Neuronal stem cell (in vitro differentiated cells): Measurements from ENCODE around the gene LSM14B. TPM values are rescaled to one million over a fixed set of nuclear protein-coding genes. Genes with fewer than 3 reads are reported as not detected.

Source experiments
- DNase-seq: peaks from one replicate; pipeline ENCODE4 v3.0.0-alpha.2; 2013; ENCODE audit warnings: low spot score
- H2AFZ ChIP-seq: one replicate; pipeline ENCODE4 v1.6.1; 2013; ENCODE audit warnings: mild to moderate bottlenecking, low read length, inconsistent platforms
- H2AK5ac ChIP-seq: 2 replicates; pipeline ENCODE4 v1.6.1; 2013; ENCODE audit warnings: low read depth, mild to moderate bottlenecking, inconsistent platforms, low read length, moderate library complexity, mixed read lengths
- H2BK120ac ChIP-seq: 2 replicates; pipeline ENCODE4 v1.6.1; 2013; ENCODE audit warnings: low read depth, mild to moderate bottlenecking, inconsistent platforms, low read length, moderate library complexity, mixed read lengths
- H2BK12ac ChIP-seq: one replicate; pipeline ENCODE4 v1.6.1; 2013; ENCODE audit warnings: low read length, inconsistent platforms
- H2BK15ac ChIP-seq: 2 replicates; pipeline ENCODE4 v1.6.1; 2013; ENCODE audit warnings: mild to moderate bottlenecking, low read length, inconsistent platforms, mixed read lengths
- H2BK5ac ChIP-seq: one replicate; pipeline ENCODE4 v1.6.1; 2013; ENCODE audit warnings: inconsistent platforms, mild to moderate bottlenecking, low read length, moderate library complexity
- H3K14ac ChIP-seq: one replicate; pipeline ENCODE4 v1.6.1; 2013; ENCODE audit warnings: low read length, inconsistent platforms
- H3K18ac ChIP-seq: 2 replicates; pipeline ENCODE4 v1.6.1; 2013; ENCODE audit warnings: low read length, inconsistent platforms
- H3K23ac ChIP-seq: 2 replicates; pipeline ENCODE4 v1.6.1; 2013; ENCODE audit warnings: low read depth, mild to moderate bottlenecking, mixed read lengths, low read length, inconsistent platforms; ENCODE audit not compliant: poor library complexity
- H3K27ac ChIP-seq: replicated peaks from 3 replicates; pipeline ENCODE4 v1.5.1; 2013; ENCODE audit warnings: low read length, inconsistent platforms
- H3K27me3 ChIP-seq, 3 experiments: 2 replicates each; pipeline ENCODE4 v1.6.1; 2013; ENCODE audit warnings: low read length in 3 of 3, mild to moderate bottlenecking in 2 of 3, inconsistent platforms in 1 of 3, low read depth in 1 of 3, mixed read lengths in 1 of 3, moderate library complexity in 1 of 3; ENCODE audit not compliant: control insufficient read depth in 3 of 3, insufficient read depth in 3 of 3
- H3K36me3 ChIP-seq, 2 donors: replicated peaks in 1 of 2; 2 replicates each; pipeline ENCODE4 v1.6.1; 2013; ENCODE audit warnings: low read length in 2 of 2; ENCODE audit not compliant: control insufficient read depth in 2 of 2, insufficient read depth in 2 of 2
- H3K4ac ChIP-seq: 2 replicates; pipeline ENCODE4 v1.6.1; 2013; ENCODE audit warnings: inconsistent platforms, mild to moderate bottlenecking, low read length, moderate library complexity
- H3K4me1 ChIP-seq, 2 donors: 1 replicate in 1 of 2; 2 replicates in 1 of 2; pipeline ENCODE4 v1.6.1; 2013; ENCODE audit warnings: low read length in 2 of 2, low read depth in 1 of 2; ENCODE audit not compliant: control insufficient read depth in 2 of 2, insufficient read depth in 1 of 2
- H3K4me2 ChIP-seq: one replicate; pipeline ENCODE4 v1.6.1; 2013; ENCODE audit warnings: mild to moderate bottlenecking, low read length, inconsistent platforms; ENCODE audit not compliant: insufficient read depth, poor library complexity, severe bottlenecking
- H3K4me3 ChIP-seq, 2 donors: 2 replicates each; pipeline ENCODE4 v1.5.1; 2013; ENCODE audit warnings: low read length in 2 of 2, mild to moderate bottlenecking in 2 of 2, inconsistent platforms in 1 of 2, moderate library complexity in 1 of 2
- H3K79me1 ChIP-seq: one replicate; pipeline ENCODE4 v1.6.1; 2013; ENCODE audit warnings: low read depth, mild to moderate bottlenecking, inconsistent platforms, low read length, moderate library complexity
- H3K9ac ChIP-seq: one replicate; pipeline ENCODE4 v1.6.1; 2013; ENCODE audit warnings: mild to moderate bottlenecking, low read depth, low read length, inconsistent platforms; ENCODE audit not compliant: poor library complexity
- H3K9me3 ChIP-seq, 2 donors: replicated peaks in 1 of 2; 2 replicates each; pipeline versions ENCODE3 to v1.6.1; 2013; ENCODE audit warnings: low read length in 2 of 2, mild to moderate bottlenecking in 2 of 2, inconsistent platforms in 1 of 2, low read depth in 1 of 2, mixed read lengths in 1 of 2, moderate library complexity in 1 of 2; ENCODE audit not compliant: control insufficient read depth in 2 of 2, insufficient read depth in 1 of 2
- H4K8ac ChIP-seq: one replicate; pipeline ENCODE4 v1.6.1; 2013; ENCODE audit warnings: low read depth, mild to moderate bottlenecking, inconsistent platforms, low read length, moderate library complexity
- H4K91ac ChIP-seq: one replicate; pipeline ENCODE4 v1.6.1; 2013; ENCODE audit warnings: low read length, low read depth, mild to moderate bottlenecking, inconsistent platforms; ENCODE audit not compliant: poor library complexity
- WGBS, 2 donors: extraction: QIAGEN DNeasy Blood & Tissue Kit; methylation state at CpG; one replicate each; pipeline ENCODE4 v1.1.7; 2013; ENCODE audit warnings: missing lambda C conversion rate in 2 of 2, mixed read lengths in 1 of 2; ENCODE audit not compliant: insufficient read length in 2 of 2, insufficient replicate concordance in 1 of 2; ENCODE audit errors: extremely low coverage in 2 of 2; 5-methylcytosine and 5-hydroxymethylcytosine counted together
- polyA plus RNA-seq, 2 experiments: library from polyadenylated mRNA; stranded (reverse); fragments of 200-250 nt; gene quantifications; one replicate each; pipeline ENCODE4 v1.2.3, GENCODE V29; 2013

The LSM14B gene
- polyA plus RNA-seq (2013, experiment 1 of 2): 74.7 TPM
- polyA plus RNA-seq (2013, experiment 2 of 2): 78.8 TPM

GRCh38 chr20:62121776-62122653, at the start of gene LSM14B:
Gene LSM14B (plus strand): TSS chr20:62122475. CDS start chr20:62122667, 192 bp downstream.
- no CpG with 5 or more reads among the region's 124 CpGs for WGBS, 2 donors
- peak within 1 kb of the TSS; percentile 50 for H2BK120ac ChIP-seq
- H3K9me3 ChIP-seq: no peaks in the 10 kb centered on the region
- H3K27me3 ChIP-seq: no peaks in the 10 kb centered on the region
- peaks cover 20 to 35% of the 10 kb centered on the region in 2 donors for H3K36me3 ChIP-seq
- peak within 1 kb of the TSS; percentile 96 for H3K9ac ChIP-seq
- H3K4me1 ChIP-seq: peaks cover 21 to 28% of the 10 kb centered on the region in 2 donors
- H3K18ac ChIP-seq: peak within 1 kb of the TSS; percentile 100
- H3K79me1 ChIP-seq: peaks cover 17% of the 10 kb centered on the region
- H3K4me2 ChIP-seq: peak within 1 kb of the TSS; percentile 80
- H3K23ac ChIP-seq: peak within 1 kb of the TSS; percentile 46
- H2BK15ac ChIP-seq: peak within 1 kb of the TSS; percentile 82
- H4K91ac ChIP-seq: no peak within 1 kb of the TSS
- peak within 1 kb of the TSS; percentile 98 for H2AFZ ChIP-seq
- H3K14ac ChIP-seq: peak within 1 kb of the TSS; percentile 72
- H2AK5ac ChIP-seq: peak within 1 kb of the TSS; percentile 76
- H3K27ac ChIP-seq: peak within 1 kb of the TSS; percentile 82
- peak within 1 kb of the TSS; percentile 87 to 93 for H3K4me3 ChIP-seq
- no peak within 1 kb of the TSS for H3K4ac ChIP-seq
- peak within 1 kb of the TSS; percentile 95 for H2BK5ac ChIP-seq
- DNase-seq: peak; percentile 97
- no peak within 1 kb of the TSS for H4K8ac ChIP-seq
- no peak within 1 kb of the TSS for H2BK12ac ChIP-seq

DNA sequence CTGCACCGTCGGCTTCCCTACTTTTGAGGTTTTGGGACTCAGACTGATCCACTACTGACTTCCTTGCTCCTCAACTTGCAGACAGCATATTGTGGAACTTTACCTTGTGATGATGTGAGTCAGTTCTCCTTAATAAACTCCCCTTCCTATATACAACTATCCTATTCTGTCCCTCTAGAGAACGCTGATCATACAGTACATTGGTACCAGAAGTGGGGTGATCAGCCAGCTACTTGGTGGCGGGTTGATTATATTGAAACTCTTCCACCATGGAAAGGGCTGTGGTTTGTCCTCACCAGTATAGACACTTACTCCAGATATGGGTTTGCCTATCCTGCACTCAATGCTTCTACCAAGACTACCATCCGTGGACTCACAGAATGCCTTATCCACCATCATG, 49.0 kb upstream of the LSM14B start:
- H3K4me3 ChIP-seq: no peak overlapping the region
- H3K4me1 ChIP-seq: no peaks in the 10 kb centered on the region
- H3K27ac ChIP-seq: no peak overlapping the region
- no peak overlapping the region for H2BK5ac ChIP-seq
- no peak overlapping the region for H3K18ac ChIP-seq
- H3K14ac ChIP-seq: no peak overlapping the region
- H2BK120ac ChIP-seq: no peak overlapping the region
- no peak for DNase-seq
- H2BK12ac ChIP-seq: no peak overlapping the region
- H3K9me3 ChIP-seq: peaks cover 9 to 25% of the 10 kb centered on the region in 2 donors
- H2AFZ ChIP-seq: no peak overlapping the region
- no peak overlapping the region for H4K8ac ChIP-seq
- H3K23ac ChIP-seq: no peak overlapping the region
- H3K79me1 ChIP-seq: no peaks in the 10 kb centered on the region
- WGBS, 2 donors: no CpG with 5 or more reads among the region's 5 CpGs
- no peaks in the 10 kb centered on the region for H3K36me3 ChIP-seq
- no peak overlapping the region for H3K4ac ChIP-seq
- H3K9ac ChIP-seq: no peak overlapping the region
- no peak overlapping the region for H3K4me2 ChIP-seq
- no peak overlapping the region for H2AK5ac ChIP-seq
- H3K27me3 ChIP-seq: no peaks in the 10 kb centered on the region
- no peak overlapping the region for H4K91ac ChIP-seq
- no peak overlapping the region for H2BK15ac ChIP-seq

DNA sequence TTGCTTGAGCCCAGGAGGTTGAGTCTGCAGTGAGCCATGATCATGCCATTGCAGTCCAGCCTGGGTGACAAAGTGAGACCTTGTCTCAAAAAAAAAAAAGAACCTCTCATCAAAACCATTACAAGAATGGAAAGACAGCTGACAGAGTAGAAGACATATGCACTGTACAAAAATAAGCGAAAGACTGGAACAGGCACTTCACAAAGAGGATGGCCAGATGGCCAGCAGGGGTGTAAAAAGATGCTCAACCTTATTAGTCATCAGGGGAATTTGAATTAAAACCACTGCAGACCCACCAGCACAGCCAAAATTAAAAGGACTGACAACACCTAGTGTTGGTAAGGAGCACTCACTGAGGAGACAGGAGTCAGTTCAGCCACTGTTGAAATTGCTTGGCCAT, 43.1 kb upstream of the LSM14B start:
- Histone ChIP-seq H3K4me1 (no peaks in the 10 kb centered on the region), H3K9me3 (peaks cover 6 to 13% of the 10 kb centered on the region in 2 donors), H3K18ac (no peak overlapping the region), H3K4me3 (no peak overlapping the region), H2BK120ac (no peak overlapping the region), H3K4me2 (no peak overlapping the region), H2BK12ac (no peak overlapping the region), H4K8ac (no peak overlapping the region), H4K91ac (no peak overlapping the region), H3K36me3 (no peaks in the 10 kb centered on the region), H2BK15ac (no peak overlapping the region), H3K27me3 (no peaks in the 10 kb centered on the region), H3K9ac (no peak overlapping the region), H2AK5ac (no peak overlapping the region), H3K23ac (no peak overlapping the region), H3K4ac (no peak overlapping the region), H3K27ac (no peak overlapping the region), H2AFZ (no peak overlapping the region), H2BK5ac (no peak overlapping the region), H3K79me1 (no peaks in the 10 kb centered on the region), H3K14ac (no peak overlapping the region)
- WGBS, 2 donors: no CpG with 5 or more reads among the region's 1 CpG
- no peak for DNase-seq

- no peak overlapping the region for H3K23ac ChIP-seq
- WGBS, 2 donors: no CpG with 5 or more reads among the region's 15 CpGs
Observed at GRCh38 chr20:62080249-62080990, 41.9 kb upstream of the LSM14B start.

More at GRCh38 chr20:62080249-62080990, 41.9 kb upstream of the LSM14B start:
- Histone ChIP-seq H2AFZ (no peak overlapping the region), H2AK5ac (no peak overlapping the region), H3K27ac (no peak overlapping the region), H2BK15ac (no peak overlapping the region), H3K79me1 (no peaks in the 10 kb centered on the region), H3K9me3 (peaks cover 6% of the 10 kb centered on the region in 2 donors), H2BK120ac (no peak overlapping the region), H4K8ac (no peak overlapping the region), H2BK12ac (no peak overlapping the region), H3K9ac (no peak overlapping the region), H3K14ac (no peak overlapping the region), H4K91ac (no peak overlapping the region), H3K18ac (no peak overlapping the region), H3K4ac (no peak overlapping the region), H3K36me3 (no peaks in the 10 kb centered on the region), H3K27me3 (no peaks in the 10 kb centered on the region), H3K4me2 (no peak overlapping the region), H3K4me3 (no peak overlapping the region), H3K4me1 (no peaks in the 10 kb centered on the region), H2BK5ac (no peak overlapping the region)
- no peak for DNase-seq
